H1 (cell line): ENCODE results near the gene CCDC71L. TPM values are rescaled to one million over a fixed set of nuclear protein-coding genes. Genes with fewer than 3 reads are reported as not detected.

Source experiments
- ASH2L ChIP-seq: fragments of 200-600, 300-600 bp; sonication (generic); IDR thresholded peaks from one replicate; pipeline ENCODE4 v1.7.1; 2017; ENCODE audit warnings: low read length
- CHD7 ChIP-seq: fragments of 300-600 bp; sonication (generic); IDR thresholded peaks from 2 replicates; pipeline ENCODE4 v1.7.1; 2012; ENCODE audit warnings: low read length, moderate library complexity, mild to moderate bottlenecking, inconsistent platforms; ENCODE audit not compliant: insufficient replicate concordance
- EZH2 ChIP-seq: fragments of 200-600 bp; sonication (generic); IDR thresholded peaks from 2 replicates; pipeline ENCODE4 v1.7.1; 2012; ENCODE audit warnings: low read depth, mild to moderate bottlenecking, moderate library complexity, low read length, inconsistent platforms; ENCODE audit not compliant: severe bottlenecking
- GTF2F1 ChIP-seq: IDR thresholded peaks from 2 replicates; pipeline ENCODE4 v1.6.1; 2012; ENCODE audit warnings: low read depth, low read length, improper control_type of control experiment, borderline replicate concordance
- HDAC2 ChIP-seq, 2 experiments: fragments of 300-600 bp in 1 of 2; sonication (generic) in 1 of 2; IDR thresholded peaks; 2 replicates each; pipeline ENCODE4 v1.6.1; 2011 to 2012; ENCODE audit warnings: low read depth in 2 of 2, low read length in 2 of 2, mild to moderate bottlenecking in 2 of 2, moderate library complexity in 2 of 2, borderline replicate concordance in 1 of 2, inconsistent platforms in 1 of 2
- POU5F1 ChIP-seq: IDR thresholded peaks from 2 replicates; pipeline ENCODE4 v1.6.1; 2011; ENCODE audit warnings: low read depth, mild to moderate bottlenecking, low read length, moderate library complexity
- SIRT6 ChIP-seq: IDR thresholded peaks from one replicate; pipeline ENCODE4 v1.7.1; 2012; ENCODE audit warnings: low read length, inconsistent platforms
- polyA plus RNA-seq, 7 experiments: library from polyadenylated mRNA; depleted of rRNA in 3 of 7; stranded (reverse) in 5 of 7; unstranded in 2 of 7; fragments of >200 nt in 5 of 7; fragments of 200-250 nt in 2 of 7; gene quantifications; 1 replicate in 5 of 7; 2 replicates in 1 of 7; 4 replicates in 1 of 7; pipeline versions ENCODE4 v1.2.1 to v1.2.3, GENCODE V29; 2011 to 2013; ENCODE audit warnings: missing spikeins in 2 of 7, mixed read lengths in 2 of 7
- total RNA-seq: library from RNA; stranded (reverse); fragmentation: NEBNext Ultra II Directional; extraction: Animal tissue kit (Norgen Biotek cat#: 25700); gene quantifications from 2 replicates; pipeline ENCODE4 v1.2.1, GENCODE V29; 2021

CCDC71L gene
- total and polyA plus RNA-seq, 2 of the 8 experiments (the other 6 are each of a cell fraction or from before 2014, with no cell fraction given) = 12.5 to 16.7 TPM

- TF ChIP-seq CHD7 (no peak), ASH2L (no peak), EZH2 (no peak), GTF2F1 (no peak), SIRT6 (no peak), HDAC2 (IDR thresholded peaks at IDR 0.05; ENCODE audit: borderline replicate concordance in 1 of 2, low read depth in 2 of 2, low read length in 2 of 2) (no peak), POU5F1 (no peak)
These were observed 1.6 kb downstream of the CCDC71L start (continued) for GRCh38 chr7:106659166-106659962.
